HUES6 (cell line): ENCODE results near the gene SMURF2.
"Not testable (repeated sequence)": the region's sequence is repeated elsewhere in the genome, so short reads cannot be mapped to it uniquely, and the experiment has no call there.

Source experiments
- H3K27ac ChIP-seq: 2 replicates; pipeline ENCODE4 v1.7.0; 2013; ENCODE audit warnings: low read depth, mild to moderate bottlenecking, low read length, inconsistent platforms
- H3K27me3 ChIP-seq: 2 replicates; pipeline ENCODE4 v1.6.1; 2013; ENCODE audit warnings: low read length; ENCODE audit not compliant: control insufficient read depth, insufficient read depth
- H3K36me3 ChIP-seq: 2 replicates; pipeline ENCODE4 v1.6.1; 2013; ENCODE audit warnings: low read length; ENCODE audit not compliant: control insufficient read depth, insufficient read depth
- H3K4me1 ChIP-seq: 2 replicates; pipeline ENCODE4 v1.6.1; 2013; ENCODE audit warnings: low read length; ENCODE audit not compliant: control insufficient read depth, insufficient read depth
- H3K4me3 ChIP-seq: 2 replicates; pipeline ENCODE4 v1.5.1; 2013; ENCODE audit warnings: low read depth, low read length
- H3K9ac ChIP-seq: one replicate; pipeline ENCODE4 v1.6.1; 2013; ENCODE audit warnings: mild to moderate bottlenecking, low read length
- H3K9me3 ChIP-seq: 2 replicates; pipeline ENCODE4 v1.6.1; 2013; ENCODE audit warnings: low read depth, low read length; ENCODE audit not compliant: control insufficient read depth, insufficient read depth

The SMURF2 gene

GRCh38 chr17:64585146-64585545 lies 77.0 kb downstream of the SMURF2 start:
- H3K9me3 ChIP-seq: no peaks in the 10 kb centered on the region
- no peaks in the 10 kb centered on the region for H3K27me3 ChIP-seq
- H3K4me1 ChIP-seq: peaks cover 6% of the 10 kb centered on the region
- H3K27ac ChIP-seq: no peak overlapping the region
- peaks cover 23% of the 10 kb centered on the region for H3K36me3 ChIP-seq
- no peak overlapping the region for H3K9ac ChIP-seq
- no peak overlapping the region for H3K4me3 ChIP-seq

DNA sequence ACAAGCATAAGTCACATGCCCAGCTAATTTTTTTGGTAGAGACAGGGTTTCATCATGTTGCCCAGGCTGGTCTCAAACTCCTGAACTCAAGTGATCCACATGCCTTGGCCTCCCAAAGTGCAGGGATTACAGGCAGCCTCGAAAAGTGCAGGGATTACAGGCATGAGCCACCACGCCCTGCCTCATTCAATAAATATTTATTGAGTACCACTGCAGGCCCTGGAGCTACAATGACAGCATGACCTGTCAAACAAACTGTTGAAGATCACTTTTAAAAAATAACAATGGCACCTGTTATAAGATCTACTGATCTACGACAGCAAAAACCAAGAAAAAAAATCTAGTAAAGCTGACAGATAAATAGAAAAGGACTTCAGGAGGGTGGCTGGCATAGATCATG lies 79.1 kb downstream of the SMURF2 start:
- Histone ChIP-seq H3K27me3 (no peaks in the 10 kb centered on the region), H3K9ac (no peak overlapping the region), H3K4me3 (no peak overlapping the region), H3K27ac (no peak overlapping the region), H3K36me3 (peaks cover 37% of the 10 kb centered on the region), H3K9me3 (no peaks in the 10 kb centered on the region), H3K4me1 (peaks cover 6% of the 10 kb centered on the region)

DNA sequence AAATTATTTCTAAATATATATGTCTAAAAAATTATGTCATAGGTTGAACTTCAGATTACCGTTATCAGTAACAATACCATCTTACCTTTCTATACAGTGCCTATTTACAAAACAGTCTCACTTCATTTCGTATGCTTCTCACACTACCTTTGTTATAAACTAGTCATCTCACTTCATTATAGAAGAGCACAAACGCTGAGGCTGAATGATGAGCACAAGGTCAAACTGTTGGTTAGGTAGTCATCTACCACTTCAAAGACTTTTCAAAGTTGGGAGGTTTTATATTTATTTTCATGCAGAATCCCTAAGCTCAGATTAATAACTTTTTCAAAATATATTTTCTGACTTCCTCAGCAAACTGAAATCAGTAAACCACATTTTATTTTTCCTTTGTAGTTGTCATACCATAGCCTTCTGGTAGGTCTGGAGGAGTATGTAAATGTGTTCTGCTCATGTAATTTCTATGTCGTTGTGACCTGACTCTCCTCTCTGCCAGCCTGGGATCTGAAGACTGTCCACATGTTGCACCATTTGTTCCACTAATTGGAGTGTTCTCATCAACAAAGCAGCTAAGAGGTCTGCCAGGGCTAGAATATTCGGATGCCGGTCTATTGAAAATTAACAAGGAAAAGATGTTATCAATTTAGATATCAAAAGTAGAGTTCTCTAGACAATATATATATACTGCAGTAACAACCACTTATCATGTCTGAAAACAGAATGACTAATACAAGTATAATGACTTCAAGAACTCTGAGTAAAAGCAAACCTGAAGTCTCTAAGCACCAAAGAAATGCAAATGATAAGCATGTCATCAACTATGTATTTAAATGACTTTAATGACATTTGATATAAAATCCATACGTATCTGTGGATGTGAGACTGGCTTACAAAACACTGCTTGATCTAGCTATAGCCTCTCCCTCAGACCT lies 81.5 kb downstream of the SMURF2 start:
- no peak overlapping the region for H3K9ac ChIP-seq
- no peak overlapping the region for H3K4me3 ChIP-seq
- no peak overlapping the region for H3K27ac ChIP-seq
- peaks cover 6% of the 10 kb centered on the region for H3K4me1 ChIP-seq
- H3K36me3 ChIP-seq: peaks cover 40% of the 10 kb centered on the region
- no peaks in the 10 kb centered on the region for H3K9me3 ChIP-seq
- no peaks in the 10 kb centered on the region for H3K27me3 ChIP-seq

DNA sequence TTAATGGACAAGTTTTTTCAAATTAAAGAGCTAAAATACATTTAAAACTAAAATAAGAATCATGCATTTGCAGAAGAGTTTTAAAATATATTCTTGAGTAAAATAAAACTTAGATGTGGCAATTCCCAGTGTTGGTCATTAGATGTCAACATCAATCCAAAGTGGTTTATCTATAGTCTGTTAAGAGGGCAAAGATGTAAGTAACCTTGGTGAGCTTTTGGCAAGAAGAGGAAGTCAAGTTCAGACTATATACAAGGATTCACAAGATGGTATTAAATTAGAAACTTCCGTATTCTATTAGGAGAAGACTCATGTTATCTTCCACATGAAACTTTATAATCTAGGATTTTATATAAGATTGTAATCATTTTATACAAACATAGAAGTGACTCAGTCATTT lies 82.2 kb downstream of the SMURF2 start:
- no peaks in the 10 kb centered on the region for H3K9me3 ChIP-seq
- no peak overlapping the region for H3K27ac ChIP-seq
- H3K27me3 ChIP-seq: no peaks in the 10 kb centered on the region
- no peak overlapping the region for H3K4me3 ChIP-seq
- H3K9ac ChIP-seq: no peak overlapping the region
- peaks cover 40% of the 10 kb centered on the region for H3K36me3 ChIP-seq
- H3K4me1 ChIP-seq: peaks cover 6% of the 10 kb centered on the region

DNA sequence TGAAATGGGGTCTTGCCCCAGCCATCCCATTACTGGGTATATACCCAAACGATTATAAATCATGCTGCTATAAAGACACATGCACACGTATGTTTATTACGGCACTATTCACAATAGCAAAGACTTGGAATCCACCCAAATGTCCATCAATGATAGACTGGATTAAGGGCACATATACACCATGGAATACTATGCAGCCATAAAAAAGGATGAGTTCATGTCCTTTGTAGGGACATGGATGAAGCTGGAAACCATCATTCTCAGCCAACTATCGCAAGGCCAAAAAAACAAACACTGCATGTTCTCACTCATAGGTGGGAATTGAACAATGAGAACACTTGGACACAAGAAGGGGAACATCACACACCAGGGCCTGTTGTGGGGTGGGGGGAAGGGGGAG lies 85.1 kb downstream of the SMURF2 start:
- not testable (repeated sequence) for H3K9ac ChIP-seq, H3K27ac ChIP-seq, H3K4me1 ChIP-seq, H3K4me3 ChIP-seq, H3K27me3 ChIP-seq, H3K9me3 ChIP-seq
- H3K36me3 ChIP-seq: peaks cover 31% of the 10 kb centered on the region

DNA sequence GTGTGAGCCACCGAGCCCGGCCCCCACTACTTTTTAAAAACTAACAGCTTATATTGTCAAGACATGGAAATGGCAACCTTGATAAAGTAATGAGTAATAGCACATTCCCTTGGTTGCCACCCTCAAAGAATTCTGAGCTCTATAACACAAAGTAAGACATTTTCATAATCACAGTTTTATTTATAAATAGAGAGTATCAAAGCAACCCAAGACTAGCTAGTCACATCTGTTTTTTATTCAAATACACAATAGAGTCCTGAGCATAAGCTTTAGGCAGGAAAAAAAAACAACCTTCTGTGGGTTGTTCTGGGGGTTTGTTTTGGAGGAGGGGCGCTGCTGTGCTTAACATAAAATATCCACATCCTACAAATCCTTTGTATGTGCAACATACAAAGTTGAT lies 86.7 kb downstream of the SMURF2 start:
- H3K36me3 ChIP-seq: peaks cover 30% of the 10 kb centered on the region

DNA sequence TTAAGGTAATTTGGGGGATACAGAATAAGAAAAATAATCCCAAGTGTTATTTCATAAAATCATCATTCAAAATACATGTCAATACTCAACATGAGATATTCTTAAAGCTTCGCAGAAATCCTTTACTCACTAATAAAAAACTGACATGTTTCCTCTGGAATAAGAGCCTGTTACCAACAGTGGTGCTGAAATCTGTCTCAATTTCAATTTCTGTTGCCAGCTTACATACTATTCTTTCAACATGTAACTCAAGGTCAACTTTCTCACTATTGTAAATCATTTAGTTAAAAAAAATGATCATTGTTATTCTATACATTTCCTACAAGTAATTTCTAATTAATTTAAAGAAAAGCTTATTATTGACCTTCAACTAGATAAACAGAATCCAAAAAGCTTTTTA lies 87.5 kb downstream of the SMURF2 start:
- H3K9ac ChIP-seq: no peak overlapping the region
- H3K9me3 ChIP-seq: no peaks in the 10 kb centered on the region
- no peaks in the 10 kb centered on the region for H3K4me1 ChIP-seq
- no peaks in the 10 kb centered on the region for H3K27me3 ChIP-seq
- H3K36me3 ChIP-seq: peaks cover 24% of the 10 kb centered on the region
- H3K4me3 ChIP-seq: no peak overlapping the region
- H3K27ac ChIP-seq: no peak overlapping the region

More for the DNA sequence above, 86.7 kb downstream of the SMURF2 start:
- no peaks in the 10 kb centered on the region for H3K9me3 ChIP-seq
- no peak overlapping the region for H3K4me3 ChIP-seq
- H3K27me3 ChIP-seq: no peaks in the 10 kb centered on the region
- no peaks in the 10 kb centered on the region for H3K4me1 ChIP-seq
- H3K9ac ChIP-seq: no peak overlapping the region
- no peak overlapping the region for H3K27ac ChIP-seq

- H3K36me3 ChIP-seq: peaks cover 21% of the 10 kb centered on the region
- H3K27ac ChIP-seq: no peak overlapping the region
- no peaks in the 10 kb centered on the region for H3K27me3 ChIP-seq
- no peak overlapping the region for H3K4me3 ChIP-seq
- H3K9ac ChIP-seq: no peak overlapping the region
- no peaks in the 10 kb centered on the region for H3K4me1 ChIP-seq
- H3K9me3 ChIP-seq: no peaks in the 10 kb centered on the region
Measured at GRCh38 chr17:64573214-64573613, 88.9 kb downstream of the SMURF2 start.

- H3K4me3 ChIP-seq: no peak overlapping the region
- H3K27ac ChIP-seq: no peak overlapping the region
- H3K36me3 ChIP-seq: peaks cover 21% of the 10 kb centered on the region
- no peak overlapping the region for H3K9ac ChIP-seq
- H3K27me3 ChIP-seq: no peaks in the 10 kb centered on the region
- no peaks in the 10 kb centered on the region for H3K4me1 ChIP-seq
- no peaks in the 10 kb centered on the region for H3K9me3 ChIP-seq
Measured at GRCh38 chr17:64572682-64573154, 89.4 kb downstream of the SMURF2 start.

DNA sequence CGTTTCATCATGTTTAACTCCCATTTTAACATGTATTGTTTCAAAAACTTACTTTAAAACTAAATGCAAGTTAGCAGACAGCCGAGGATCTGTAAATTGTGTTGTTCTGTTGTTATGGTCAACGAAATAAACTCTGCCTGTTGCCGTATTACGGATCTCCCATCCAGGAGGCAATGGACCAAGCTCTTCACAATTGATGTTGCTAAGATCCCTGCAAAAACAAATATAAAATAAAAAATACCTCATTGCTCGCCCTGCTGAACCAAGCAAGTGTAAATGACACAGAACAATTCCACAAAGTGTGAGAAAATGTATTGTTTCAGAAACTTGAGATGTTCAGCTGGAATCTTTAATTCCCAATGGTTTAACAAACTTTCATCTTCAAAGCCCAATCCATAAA lies 90.4 kb downstream of the SMURF2 start:
- Histone ChIP-seq H3K4me3 (no peak overlapping the region), H3K4me1 (no peaks in the 10 kb centered on the region), H3K9ac (no peak overlapping the region), H3K27me3 (no peaks in the 10 kb centered on the region), H3K9me3 (no peaks in the 10 kb centered on the region), H3K36me3 (peaks cover 18% of the 10 kb centered on the region), H3K27ac (no peak overlapping the region)

- H3K9ac ChIP-seq: no peak overlapping the region
- H3K36me3 ChIP-seq: peaks cover 22% of the 10 kb centered on the region
- no peak overlapping the region for H3K27ac ChIP-seq
- no peaks in the 10 kb centered on the region for H3K9me3 ChIP-seq
- no peaks in the 10 kb centered on the region for H3K4me1 ChIP-seq
- H3K27me3 ChIP-seq: no peaks in the 10 kb centered on the region
- no peak overlapping the region for H3K4me3 ChIP-seq
Measured at GRCh38 chr17:64565563-64565962, 96.5 kb downstream of the SMURF2 start.
